HEK293T (cell line): ENCODE results near the gene CFAP74.

Source experiments
- CTCF ChIA-PET: fragments of 350-600 bp; formaldehyde crosslinking; extraction: SDS; loops from one replicate; lab custom pipeline; 2021; ENCODE audit warnings: antibody characterized with exemption, inconsistent platforms; lab: Yijun Ruan, JAX
- POLR2A ChIA-PET: fragments of 350-600 bp; formaldehyde crosslinking; extraction: SDS; loops from one replicate; lab custom pipeline; 2020; ENCODE audit warnings: antibody characterized with exemption, inconsistent platforms; lab: Yijun Ruan, JAX
- DNase-seq: peaks from one replicate; pipeline ENCODE4 v3.0.0; 2012; ENCODE audit warnings: mixed read lengths; ENCODE audit errors: extremely low spot score
- ARNT ChIP-seq: fragments of 450-650 bp; IDR thresholded peaks from 2 replicates; pipeline ENCODE4 v1.6.1; 2017; ENCODE audit warnings: mild to moderate bottlenecking
- BHLHE40 ChIP-seq: fragments of 450-650 bp; IDR thresholded peaks from 2 replicates; pipeline ENCODE4 v1.6.1; 2016; ENCODE audit warnings: mild to moderate bottlenecking, moderate library complexity, borderline replicate concordance
- CTBP1 ChIP-seq: fragments of 450-650 bp; IDR thresholded peaks from 2 replicates; pipeline ENCODE4 v1.6.1; 2016; ENCODE audit warnings: borderline replicate concordance
- ELF4 ChIP-seq: fragments of 450-650 bp; IDR thresholded peaks from 2 replicates; pipeline ENCODE4 v1.6.1; 2017; ENCODE audit warnings: antibody characterized with exemption
- FOXA1 ChIP-seq: fragments of 450-650 bp; IDR thresholded peaks from 2 replicates; pipeline ENCODE4 v1.6.1; 2016; ENCODE audit warnings: mild to moderate bottlenecking
- FOXK2 ChIP-seq: fragments of 450-650 bp; IDR thresholded peaks from 2 replicates; pipeline ENCODE4 v1.6.1; 2016; ENCODE audit warnings: mild to moderate bottlenecking
- FOXM1 ChIP-seq: fragments of 450-650 bp; IDR thresholded peaks from 2 replicates; pipeline ENCODE4 v1.6.1; 2017; ENCODE audit warnings: mild to moderate bottlenecking, borderline replicate concordance
- HDGF ChIP-seq: fragments of 450-650 bp; IDR thresholded peaks from 2 replicates; pipeline ENCODE4 v1.6.1; 2017; ENCODE audit warnings: antibody characterized with exemption, borderline replicate concordance
- LEF1 ChIP-seq: fragments of 450-650 bp; IDR thresholded peaks from 2 replicates; pipeline ENCODE4 v1.6.1; 2017; ENCODE audit warnings: mild to moderate bottlenecking, borderline replicate concordance
- NFRKB ChIP-seq: fragments of 450-650 bp; IDR thresholded peaks from 2 replicates; pipeline ENCODE4 v1.6.1; 2016; ENCODE audit warnings: mild to moderate bottlenecking, moderate library complexity
- SP1 ChIP-seq: fragments of 450-650 bp; IDR thresholded peaks from 2 replicates; pipeline ENCODE4 v1.6.1; 2017
- SUZ12 ChIP-seq: fragments of 450-650 bp; IDR thresholded peaks from 2 replicates; pipeline ENCODE4 v1.6.1; 2016; ENCODE audit warnings: mild to moderate bottlenecking
- TARDBP ChIP-seq: fragments of 450-650 bp; IDR thresholded peaks from 2 replicates; pipeline ENCODE4 v1.6.1; 2016
- ZNF384 ChIP-seq: fragments of 450-650 bp; IDR thresholded peaks from 2 replicates; pipeline ENCODE4 v1.6.1; 2016
- TF ChIP-seq, protein P1 (sequence below): fragments of 450-650 bp; IDR thresholded peaks from 2 replicates; pipeline ENCODE4 v1.6.1; 2016

The CFAP74 gene

DNA sequence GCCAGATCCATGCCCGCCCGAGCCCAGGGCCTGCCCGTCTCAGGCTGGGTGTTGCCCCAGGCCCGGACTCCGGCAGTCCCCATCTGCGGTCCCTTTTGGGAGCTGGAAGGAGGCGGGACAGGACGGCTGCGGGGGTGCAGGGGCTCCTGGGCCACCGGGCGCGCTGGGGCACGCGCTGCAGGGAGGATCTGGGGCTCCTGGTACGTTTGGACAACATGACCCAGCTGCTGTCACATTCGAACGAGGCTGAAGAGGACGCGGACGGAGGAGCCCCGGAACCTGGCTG lies 95.1 kb downstream of the CFAP74 start:
- ChIA-PET CTCF (interaction anchor here (1.3 to 1.8 kb wide), 2 partner anchors 128 to 136 kb away, joined by 3 to 11 read pairs; no protein-coding TSS in a partner anchor), POLR2A (interaction anchor here (0.7 to 2.6 kb wide), 10 partner anchors 9 to 129 kb away, joined by 3 to 11 read pairs (median 4); partner anchors contain the start of gene NADK)
- no peak for DNase-seq
- TF ChIP-seq ARNT = no peak

- CTCF ChIA-PET = interaction anchor here (0.7 to 1.7 kb wide), 3 partner anchors 10 to 49 kb away, joined by 3 to 8 read pairs (median 3); no protein-coding TSS in a partner anchor
- POLR2A ChIA-PET = interaction anchor here (0.8 to 2.6 kb wide), 4 partner anchors 12 to 128 kb away, joined by 3 to 11 read pairs (median 8); partner anchors contain the start of gene NADK
- TF ChIP-seq FOXK2 (no peak), ZNF384 (no peak), ELF4 (no peak), FOXA1 (no peak), TARDBP (no peak), BHLHE40 (no peak), SUZ12 (no peak), FOXM1 (no peak), SP1 (no peak), NFRKB (no peak), HDGF (no peak), CTBP1 (no peak), ARNT (no peak), LEF1 (no peak)
- TF ChIP-seq, protein P1, sequence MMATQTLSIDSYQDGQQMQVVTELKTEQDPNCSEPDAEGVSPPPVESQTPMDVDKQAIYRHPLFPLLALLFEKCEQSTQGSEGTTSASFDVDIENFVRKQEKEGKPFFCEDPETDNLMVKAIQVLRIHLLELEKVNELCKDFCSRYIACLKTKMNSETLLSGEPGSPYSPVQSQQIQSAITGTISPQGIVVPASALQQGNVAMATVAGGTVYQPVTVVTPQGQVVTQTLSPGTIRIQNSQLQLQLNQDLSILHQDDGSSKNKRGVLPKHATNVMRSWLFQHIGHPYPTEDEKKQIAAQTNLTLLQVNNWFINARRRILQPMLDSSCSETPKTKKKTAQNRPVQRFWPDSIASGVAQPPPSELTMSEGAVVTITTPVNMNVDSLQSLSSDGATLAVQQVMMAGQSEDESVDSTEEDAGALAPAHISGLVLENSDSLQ = no peak
- DNase-seq = no peak
These were observed 96.4 kb downstream of the CFAP74 start for GRCh38 chr1:1907098-1907736.

- peak; percentile 77 for DNase-seq
- TF ChIP-seq, protein P1 = peak; percentile 87
- TF ChIP-seq TARDBP = no peak
- POLR2A ChIA-PET = interaction anchor here (0.9 to 1.7 kb wide), 5 partner anchors 11 to 138 kb away, joined by 3 to 6 read pairs (median 3); no protein-coding TSS in a partner anchor
- CTCF ChIA-PET = interaction anchor here (0.6 to 1.7 kb wide), 12 partner anchors 9 to 129 kb away, joined by 3 to 11 read pairs (median 4); no protein-coding TSS in a partner anchor
These were observed 97.1 kb downstream of the CFAP74 start for GRCh38 chr1:1906185-1907097.

GRCh38 chr1:1903224-1903623 lies 100.4 kb downstream of the CFAP74 start:
- ChIA-PET POLR2A (no interaction called here), CTCF (no interaction called here)
- no peak for TF ChIP-seq BHLHE40
- TF ChIP-seq SP1 = no peak
- TF ChIP-seq LEF1 = no peak
- no peak for TF ChIP-seq HDGF
- no peak for TF ChIP-seq ELF4
- TF ChIP-seq FOXK2 = no peak
- TF ChIP-seq, protein P1 = no peak
- no peak for TF ChIP-seq TARDBP

DNA sequence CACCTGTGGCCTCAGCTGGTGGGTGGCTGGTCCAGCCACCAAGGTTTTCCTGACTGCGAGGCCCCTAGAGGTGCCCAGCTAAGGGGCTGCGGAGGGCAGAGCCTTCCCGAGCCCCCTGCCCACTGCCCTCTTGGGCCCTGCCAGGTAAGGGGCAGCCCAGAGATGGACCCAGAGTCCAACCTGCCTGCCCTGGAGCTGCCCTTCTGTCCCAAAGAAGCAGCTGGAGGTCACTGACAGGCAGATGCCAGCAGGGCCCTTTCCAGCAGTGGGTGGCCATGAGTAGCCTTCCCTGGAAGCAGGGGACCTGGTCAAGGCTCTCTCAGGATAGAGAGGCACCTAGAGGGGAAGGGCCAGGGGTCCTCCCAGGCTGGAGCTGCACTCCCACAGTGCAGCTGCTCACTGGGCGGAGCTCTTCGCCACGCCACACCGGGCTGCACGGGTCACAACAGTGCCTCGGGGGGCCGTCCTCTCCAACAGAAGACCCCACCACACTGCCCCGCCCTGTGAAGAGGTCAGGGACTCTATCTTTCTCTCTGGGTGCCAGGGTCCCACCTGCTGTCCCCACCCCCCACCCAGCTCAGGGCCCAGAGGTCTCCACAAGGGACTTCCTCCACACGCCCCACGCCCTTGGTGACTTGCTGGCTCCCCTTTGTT lies 101.8 kb downstream of the CFAP74 start:
- TF ChIP-seq, protein P1 = no peak
- TF ChIP-seq BHLHE40 (no peak), ZNF384 (no peak), CTBP1 (no peak)
- DNase-seq = no peak
- ChIA-PET POLR2A (interaction anchor here (0.6 to 1.4 kb wide), 4 partner anchors 8 to 41 kb away, joined by 3 to 5 read pairs (median 4); no protein-coding TSS in a partner anchor), CTCF (no interaction called here)

More at GRCh38 chr1:1903224-1903623, 100.4 kb downstream of the CFAP74 start:
- DNase-seq = no peak
